Measurements from ENCODE around the gene AKAP11. TPM values are rescaled to one million over a fixed set of nuclear protein-coding genes. Genes with fewer than 3 reads are reported as not detected.
A peak's percentile ranks its signal among the peaks of the same experiment; 100 is the strongest.

Gene AKAP11
- total RNA-seq, 2 experiments from 2014 or later = 18.0 to 18.4 TPM

GRCh38 chr13:42331009-42331408 is 59.1 kb downstream of the AKAP11 start:
- TF ChIP-seq CTCF (IDR thresholded peaks at IDR 0.05) = no peak
- DNase-seq (no peak), ATAC-seq (ENCODE audit: poor library complexity) (no peak)
- H3K27me3 ChIP-seq (ENCODE audit: control insufficient read depth in 1 of 2, insufficient read depth in 2 of 2, low read length in 2 of 2) = no peaks in the 10 kb centered on the region
- H3K4me1 Mint-ChIP-seq (ENCODE audit: low read depth) = peaks cover 28% of the 10 kb centered on the region
- intact Hi-C loops (cut with DNase I, micrococcal nuclease) = loop anchor here (5.0 to 10.0 kb wide), 2 partner anchors 261 to 1474 kb away; no protein-coding TSS in a partner anchor
- H3K36me3 ChIP-seq (ENCODE audit: insufficient read depth, low read length) = no peaks in the 10 kb centered on the region
- no peak overlapping the region for H3K4me3 Mint-ChIP-seq
- no peaks in the 10 kb centered on the region for H3K36me3 Mint-ChIP-seq (ENCODE audit: low read depth)
- H3K27ac Mint-ChIP-seq = no peak overlapping the region
- H3K4me3 ChIP-seq (ENCODE audit: low read length) = no peak overlapping the region
- peaks cover 11% of the 10 kb centered on the region for H3K4me1 ChIP-seq (ENCODE audit: insufficient read depth, low read length)
- ChIA-PET POLR2A (interaction anchor here (1.0 kb wide), 1 partner anchor 59 kb away, joined by 3 read pairs; the partner anchor contains the start of gene AKAP11), CTCF (no interaction called here)
- no peaks in the 10 kb centered on the region for H3K9me3 ChIP-seq (ENCODE audit: control insufficient read depth in 1 of 2, insufficient read depth in 1 of 2, low read length in 2 of 2)
- no peaks in the 10 kb centered on the region for H3K27me3 Mint-ChIP-seq
- H3K9me3 Mint-ChIP-seq = no peaks in the 10 kb centered on the region
- H3K27ac ChIP-seq (ENCODE audit: low read depth in 1 of 2, low read length in 2 of 2) = no peak overlapping the region

GRCh38 chr13:42333613-42334328 is 61.8 kb downstream of the AKAP11 start:
- H3K27me3 ChIP-seq (ENCODE audit: control insufficient read depth in 1 of 2, insufficient read depth in 2 of 2, low read length in 2 of 2) = no peaks in the 10 kb centered on the region
- Mint-ChIP-seq H3K4me1 (ENCODE audit: low read depth) (peaks cover 25% of the 10 kb centered on the region), H3K9me3 (no peaks in the 10 kb centered on the region), H3K4me3 (no peak overlapping the region), H3K36me3 (ENCODE audit: low read depth) (no peaks in the 10 kb centered on the region), H3K27me3 (no peaks in the 10 kb centered on the region), H3K27ac (no peak overlapping the region)
- CTCF ChIA-PET = interaction anchor here (0.7 to 1.4 kb wide), 4 partner anchors 59 to 262 kb away, joined by 3 to 9 read pairs (median 3); no protein-coding TSS in a partner anchor
- TF ChIP-seq CTCF (IDR thresholded peaks at IDR 0.05) = peak; percentile 58
- POLR2A ChIA-PET = interaction anchor here (1.0 to 1.1 kb wide), 2 partner anchors 21 to 145 kb away, joined by 3 to 5 read pairs; no protein-coding TSS in a partner anchor
- H3K4me1 ChIP-seq (ENCODE audit: insufficient read depth, low read length) = peaks cover 11% of the 10 kb centered on the region
- intact Hi-C loops (cut with DNase I, micrococcal nuclease) = loop anchor here (1.0 to 10.0 kb wide), 4 partner anchors 145 to 1471 kb away; no protein-coding TSS in a partner anchor
- H3K9me3 ChIP-seq (ENCODE audit: control insufficient read depth in 1 of 2, insufficient read depth in 1 of 2, low read length in 2 of 2) = no peaks in the 10 kb centered on the region
- no peak overlapping the region for H3K4me3 ChIP-seq (ENCODE audit: low read length)
- DNase-seq (peak in 4 of 14 experiments; percentile 10 to 49 (median 44)), ATAC-seq (ENCODE audit: poor library complexity) (peak; percentile 60)
- H3K27ac ChIP-seq (ENCODE audit: low read depth in 1 of 2, low read length in 2 of 2) = no peak overlapping the region
- no peaks in the 10 kb centered on the region for H3K36me3 ChIP-seq (ENCODE audit: insufficient read depth, low read length)

GRCh38 chr13:42334329-42334706 is 62.4 kb downstream of the AKAP11 start:
- Histone ChIP-seq H3K27me3 (ENCODE audit: control insufficient read depth in 1 of 2, insufficient read depth in 2 of 2, low read length in 2 of 2) (no peaks in the 10 kb centered on the region), H3K27ac (ENCODE audit: low read depth in 1 of 2, low read length in 2 of 2) (no peak overlapping the region), H3K4me3 (ENCODE audit: low read length) (no peak overlapping the region), H3K36me3 (ENCODE audit: insufficient read depth, low read length) (no peaks in the 10 kb centered on the region), H3K9me3 (ENCODE audit: control insufficient read depth in 1 of 2, insufficient read depth in 1 of 2, low read length in 2 of 2) (no peaks in the 10 kb centered on the region), H3K4me1 (ENCODE audit: insufficient read depth, low read length) (peaks cover 11% of the 10 kb centered on the region)
- ATAC-seq (ENCODE audit: poor library complexity) = no peak
- no peaks in the 10 kb centered on the region for H3K36me3 Mint-ChIP-seq (ENCODE audit: low read depth)
- no peaks in the 10 kb centered on the region for H3K9me3 Mint-ChIP-seq
- no peak overlapping the region for H3K27ac Mint-ChIP-seq
- TF ChIP-seq CTCF (IDR thresholded peaks at IDR 0.05) = peak; percentile 16
- ChIA-PET POLR2A (interaction anchor here (1.0 to 1.1 kb wide), 2 partner anchors 21 to 144 kb away, joined by 3 to 5 read pairs; no protein-coding TSS in a partner anchor), CTCF (interaction anchor here (0.7 to 1.4 kb wide), 4 partner anchors 59 to 261 kb away, joined by 3 to 9 read pairs (median 3); no protein-coding TSS in a partner anchor)
- no peak overlapping the region for H3K4me3 Mint-ChIP-seq
- intact Hi-C loops (cut with DNase I, micrococcal nuclease) = loop anchor here (1.0 to 10.0 kb wide), 4 partner anchors 144 to 1470 kb away; no protein-coding TSS in a partner anchor
- peak in 3 of 14 experiments; percentile 5 to 23 (median 7) for DNase-seq
- H3K4me1 Mint-ChIP-seq (ENCODE audit: low read depth) = peaks cover 19% of the 10 kb centered on the region
- H3K27me3 Mint-ChIP-seq = no peaks in the 10 kb centered on the region

Measured in CD4-positive, alpha-beta T cell (primary cell).